Inflammatory macrophage treated with lipopolysaccharide for 1 hour (primary cell): ENCODE data around the gene IRAG1.

Source experiments
- DNase-seq, 2 donors: peaks; one replicate each; pipeline ENCODE4 v3.0.0-alpha.2; 2020 to 2022

The IRAG1 gene, protein sequence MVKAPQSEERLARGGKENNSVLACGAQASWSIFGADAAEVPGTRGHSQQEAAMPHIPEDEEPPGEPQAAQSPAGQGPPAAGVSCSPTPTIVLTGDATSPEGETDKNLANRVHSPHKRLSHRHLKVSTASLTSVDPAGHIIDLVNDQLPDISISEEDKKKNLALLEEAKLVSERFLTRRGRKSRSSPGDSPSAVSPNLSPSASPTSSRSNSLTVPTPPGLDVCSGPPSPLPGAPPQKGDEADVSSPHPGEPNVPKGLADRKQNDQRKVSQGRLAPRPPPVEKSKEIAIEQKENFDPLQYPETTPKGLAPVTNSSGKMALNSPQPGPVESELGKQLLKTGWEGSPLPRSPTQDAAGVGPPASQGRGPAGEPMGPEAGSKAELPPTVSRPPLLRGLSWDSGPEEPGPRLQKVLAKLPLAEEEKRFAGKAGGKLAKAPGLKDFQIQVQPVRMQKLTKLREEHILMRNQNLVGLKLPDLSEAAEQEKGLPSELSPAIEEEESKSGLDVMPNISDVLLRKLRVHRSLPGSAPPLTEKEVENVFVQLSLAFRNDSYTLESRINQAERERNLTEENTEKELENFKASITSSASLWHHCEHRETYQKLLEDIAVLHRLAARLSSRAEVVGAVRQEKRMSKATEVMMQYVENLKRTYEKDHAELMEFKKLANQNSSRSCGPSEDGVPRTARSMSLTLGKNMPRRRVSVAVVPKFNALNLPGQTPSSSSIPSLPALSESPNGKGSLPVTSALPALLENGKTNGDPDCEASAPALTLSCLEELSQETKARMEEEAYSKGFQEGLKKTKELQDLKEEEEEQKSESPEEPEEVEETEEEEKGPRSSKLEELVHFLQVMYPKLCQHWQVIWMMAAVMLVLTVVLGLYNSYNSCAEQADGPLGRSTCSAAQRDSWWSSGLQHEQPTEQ

DNA sequence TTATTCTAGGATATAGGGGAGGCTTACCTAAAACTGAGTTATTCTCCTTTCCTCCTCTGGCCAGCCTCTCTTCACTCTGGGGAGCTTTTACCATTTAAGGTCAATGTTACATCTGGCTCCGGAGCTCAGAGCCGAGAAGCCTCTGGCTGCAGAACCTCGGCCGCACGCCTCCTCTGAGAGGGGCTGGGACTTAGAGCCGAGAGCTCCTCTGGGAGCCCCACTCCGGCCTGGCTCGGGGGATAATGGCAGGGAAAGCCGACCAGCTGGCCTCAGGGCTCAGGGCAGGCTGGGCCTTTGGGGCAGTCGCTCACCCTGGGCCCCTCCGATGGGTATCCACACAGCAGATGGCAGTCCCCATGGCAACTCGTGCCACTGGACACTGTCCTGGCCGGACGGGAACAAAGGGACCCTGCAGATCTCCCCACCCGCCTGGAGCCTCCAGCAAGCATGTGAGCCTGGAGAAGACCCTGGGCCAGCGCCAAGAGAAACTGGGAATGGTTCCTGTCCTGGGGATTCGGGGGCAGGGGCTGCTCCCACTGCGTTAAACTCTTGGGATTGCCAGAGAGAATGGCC lies at the start of gene IRAG1:
Gene IRAG1, minus strand, starts transcription at position 247 of the 573 bp plus-strand sequence. Its CDS starts 153 bp downstream, at position 94.
- DNase-seq: no peak

DNA sequence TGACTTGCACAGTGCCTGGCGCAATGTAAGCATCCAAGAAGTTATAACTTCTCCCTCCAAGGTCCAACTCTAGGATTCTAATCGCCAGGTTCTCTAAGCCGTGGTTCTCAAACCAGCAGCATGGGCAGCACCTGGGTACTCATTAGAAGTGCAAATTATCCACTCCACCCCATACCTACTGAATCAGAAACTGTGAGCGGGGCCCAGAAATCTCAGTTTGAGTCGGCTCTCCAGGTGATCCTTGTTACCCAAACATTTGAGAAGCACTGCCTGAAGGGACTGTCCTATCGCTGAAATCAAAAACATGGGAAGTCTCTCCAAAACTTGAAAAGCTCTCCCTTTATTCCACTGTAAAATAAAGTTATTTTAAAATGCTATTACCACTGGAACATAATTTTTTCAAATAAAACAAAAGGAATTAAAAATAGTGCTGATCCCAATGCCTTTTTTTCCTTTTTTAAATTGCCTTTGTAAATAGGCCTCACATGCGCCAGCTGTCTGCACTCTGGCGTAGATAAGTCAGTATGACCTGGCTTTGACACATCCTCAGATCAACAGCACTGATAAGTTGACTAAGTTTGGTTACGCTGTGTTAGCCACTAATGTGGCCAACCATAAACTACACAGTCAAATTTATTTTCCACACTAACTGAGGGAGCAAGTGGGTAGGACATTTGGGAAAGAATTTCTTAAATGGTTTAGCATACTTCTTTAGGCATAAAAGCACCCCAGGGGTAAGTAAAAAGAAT lies 49.1 kb upstream of the IRAG1 start:
- no peak for DNase-seq

DNA sequence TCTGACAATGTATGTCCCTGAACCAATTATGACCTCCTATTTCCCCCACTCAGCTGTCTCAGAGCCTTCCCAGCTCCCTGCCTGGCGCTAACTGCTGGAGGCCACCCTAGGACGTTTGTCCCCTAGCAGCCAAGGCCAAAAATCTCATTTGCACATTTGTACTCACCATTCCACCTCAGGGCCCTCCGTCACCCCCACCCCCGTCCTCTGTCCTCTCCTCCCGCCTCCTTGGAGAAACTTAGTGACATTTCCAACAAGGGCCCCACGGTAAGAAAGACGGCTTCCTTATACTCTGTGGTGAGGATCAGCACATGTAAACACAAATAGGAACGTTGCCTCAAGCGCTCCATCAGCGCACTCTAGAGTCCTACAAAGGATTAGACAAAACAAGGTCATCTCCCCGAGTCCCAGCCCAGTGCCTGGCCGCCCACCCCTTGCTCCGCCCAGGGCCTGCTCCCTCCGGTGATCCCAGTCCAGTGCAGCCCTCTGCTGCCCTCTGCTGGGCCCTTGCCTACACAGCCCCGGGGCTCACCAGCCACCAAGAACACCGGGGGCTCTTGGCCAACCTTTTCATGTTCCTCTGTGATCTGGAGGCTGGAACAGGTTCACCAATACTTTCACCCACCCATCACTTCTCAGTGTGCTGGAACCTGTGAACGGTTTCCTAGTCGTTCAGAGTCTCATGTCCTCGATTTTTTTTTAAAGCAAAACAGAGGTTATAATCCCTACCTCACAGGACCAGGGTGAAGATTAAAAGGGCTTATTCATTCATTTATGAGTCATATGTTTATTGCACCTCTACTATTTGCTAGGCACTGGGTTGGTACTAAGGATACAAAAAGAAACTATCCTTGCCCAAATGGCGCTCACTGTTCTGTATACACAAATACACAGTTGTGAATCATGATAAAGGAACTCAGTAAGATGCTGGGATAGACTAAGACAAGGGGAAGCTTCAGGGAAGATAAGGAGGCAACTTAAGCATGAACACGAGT lies 42.2 kb upstream of the IRAG1 start:
- DNase-seq: peak; percentile 94 to 95

DNA sequence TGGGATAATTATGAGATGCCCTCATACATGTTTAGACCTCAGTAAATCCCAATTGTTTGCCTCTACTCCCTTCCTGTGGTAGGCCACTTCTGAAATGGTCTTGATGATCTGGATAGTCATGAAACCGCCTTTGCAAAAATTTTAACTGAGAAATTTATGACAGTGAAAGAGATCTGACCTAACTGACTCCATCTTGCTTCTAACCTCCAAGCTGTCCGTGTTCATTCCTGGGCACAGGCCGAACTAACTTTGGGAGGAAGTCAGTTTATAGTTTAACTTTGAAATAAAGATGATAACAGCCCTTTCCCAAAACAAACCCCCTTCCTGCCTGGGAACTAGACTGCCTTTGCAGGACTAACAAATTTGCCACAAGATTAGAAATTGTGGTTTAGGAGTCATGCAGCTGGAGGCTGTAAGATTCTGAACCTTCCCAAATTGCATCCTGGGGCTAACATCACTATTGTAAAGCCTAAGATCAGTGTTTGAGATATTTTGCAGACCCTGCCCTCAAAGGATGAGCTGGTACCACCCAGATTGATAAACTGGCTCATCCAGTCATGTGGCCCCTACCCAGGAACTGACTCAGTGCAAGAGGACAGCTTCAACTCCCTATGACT lies 37.6 kb upstream of the IRAG1 start:
- DNase-seq: no peak

DNA sequence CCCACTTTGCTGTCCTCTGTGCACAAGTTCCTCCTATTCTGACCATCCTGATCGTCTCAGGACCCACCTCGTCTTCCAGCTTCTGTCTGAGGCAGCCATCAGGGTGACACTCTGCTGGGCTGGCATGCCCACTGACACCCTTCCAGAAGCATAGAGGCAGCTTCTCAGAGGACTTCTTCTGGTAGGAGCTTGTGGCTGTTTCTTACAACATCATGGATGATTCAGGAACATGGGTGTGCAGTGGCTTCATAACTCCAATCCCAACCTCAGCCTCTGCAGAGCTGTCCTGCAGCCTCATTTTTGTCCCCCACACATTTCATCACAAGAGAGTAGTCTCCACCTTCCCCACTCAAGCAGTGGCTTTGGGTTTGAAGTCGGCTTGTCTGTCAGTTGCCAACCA lies 36.6 kb upstream of the IRAG1 start:
- DNase-seq: peak; percentile 73 to 94

DNA sequence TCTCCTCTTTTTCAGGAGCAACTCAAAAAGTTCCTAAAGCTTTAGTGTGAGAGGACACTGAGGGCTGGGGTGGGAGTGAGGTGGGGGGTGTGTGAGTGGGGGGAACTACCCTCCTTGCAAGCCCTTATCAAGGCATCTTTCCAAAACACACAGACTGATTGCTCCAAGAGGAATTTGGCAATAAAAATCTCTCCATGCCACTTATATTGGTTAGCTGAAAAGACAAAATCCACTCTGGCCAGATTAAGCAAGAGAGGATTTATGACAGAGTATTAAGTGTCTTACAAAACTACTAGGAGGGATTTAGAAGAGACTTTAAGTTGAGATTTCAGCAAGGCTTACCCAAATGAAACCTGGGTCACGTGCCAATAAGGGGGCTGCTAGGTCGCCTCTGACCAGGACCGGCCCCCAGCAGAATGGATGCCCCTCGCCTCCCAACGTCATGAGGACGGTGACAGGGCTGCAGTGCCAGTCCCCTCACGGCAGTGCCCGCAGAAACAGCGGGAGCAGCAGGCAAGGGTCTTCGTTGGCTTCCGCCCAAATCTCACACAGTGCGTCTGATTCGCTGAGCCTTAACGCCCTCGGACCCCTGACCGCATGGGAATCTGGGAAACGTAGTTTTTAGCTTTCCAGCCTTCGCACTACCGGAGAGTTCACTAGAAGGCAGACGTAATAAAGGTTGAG lies 35.4 kb upstream of the IRAG1 start:
- DNase-seq: no peak

DNA sequence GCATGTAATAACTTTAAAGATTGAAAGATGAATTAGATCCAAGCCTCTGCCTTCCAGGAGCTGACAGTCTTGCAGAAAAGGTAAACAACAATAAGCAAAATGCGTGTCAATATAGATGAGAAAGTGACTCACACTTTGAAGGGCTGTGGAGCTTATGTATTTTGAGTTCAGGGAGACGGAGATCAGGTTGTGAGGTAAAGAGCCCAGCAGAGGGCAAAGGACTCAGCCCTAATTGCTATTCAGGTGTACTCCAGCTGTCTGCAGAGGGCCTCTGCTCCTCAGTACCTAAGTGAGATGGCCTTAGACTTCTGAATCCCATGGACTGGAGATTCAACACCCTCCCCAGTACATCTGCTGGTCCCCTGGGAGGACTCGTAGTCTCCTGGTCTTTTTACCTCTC lies 34.6 kb upstream of the IRAG1 start:
- DNase-seq: no peak

DNA sequence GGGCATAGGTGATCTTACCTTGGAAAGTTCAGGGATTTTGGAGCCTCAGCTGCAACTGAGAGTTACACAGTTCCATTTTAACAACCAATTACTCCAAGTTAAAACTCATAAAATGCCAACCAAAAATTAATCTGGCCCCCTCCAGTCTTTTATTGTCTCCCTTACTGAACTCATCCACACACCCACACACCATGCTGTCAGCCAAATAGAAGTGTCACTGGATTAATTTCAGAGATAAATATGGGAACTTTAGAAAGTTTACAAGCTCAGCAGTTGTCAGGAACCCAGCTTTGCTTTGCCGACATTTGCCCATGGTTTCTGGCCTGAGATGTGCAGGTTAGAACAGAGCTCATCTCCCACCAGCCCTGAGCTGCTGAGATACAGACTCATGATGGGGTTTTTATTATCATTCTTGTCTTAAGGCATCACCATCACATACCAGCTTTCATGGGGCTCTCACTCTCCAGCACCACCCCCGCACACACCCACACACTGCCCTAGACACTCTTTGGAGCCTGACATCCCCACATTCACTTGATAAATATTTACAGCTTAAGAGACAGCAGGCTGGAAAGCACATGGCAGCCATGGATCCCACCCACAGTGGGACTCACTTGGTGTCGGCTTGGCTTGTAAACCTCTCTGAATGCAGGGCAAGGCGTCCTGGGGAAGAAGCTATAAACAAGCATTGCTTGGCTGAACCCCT lies 33.7 kb upstream of the IRAG1 start:
- DNase-seq: peak in 1 of 2 donors; percentile 45

DNA sequence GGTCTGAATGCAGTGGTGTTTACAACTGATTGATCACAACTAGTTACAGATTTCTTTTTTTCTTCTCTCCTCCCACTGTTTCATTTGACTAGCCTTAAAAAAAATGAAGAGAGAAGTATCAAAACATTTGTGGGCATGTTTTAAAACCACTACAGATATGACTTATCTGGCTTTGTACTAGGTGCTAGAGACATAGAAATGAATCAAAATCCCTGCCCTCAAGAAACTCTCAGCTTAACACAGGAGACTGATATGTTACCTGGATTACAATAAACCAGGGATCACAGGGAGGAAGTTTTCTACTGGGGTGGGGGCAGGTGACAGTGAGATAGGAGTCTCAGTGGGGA lies 32.3 kb upstream of the IRAG1 start:
- no peak for DNase-seq

DNA sequence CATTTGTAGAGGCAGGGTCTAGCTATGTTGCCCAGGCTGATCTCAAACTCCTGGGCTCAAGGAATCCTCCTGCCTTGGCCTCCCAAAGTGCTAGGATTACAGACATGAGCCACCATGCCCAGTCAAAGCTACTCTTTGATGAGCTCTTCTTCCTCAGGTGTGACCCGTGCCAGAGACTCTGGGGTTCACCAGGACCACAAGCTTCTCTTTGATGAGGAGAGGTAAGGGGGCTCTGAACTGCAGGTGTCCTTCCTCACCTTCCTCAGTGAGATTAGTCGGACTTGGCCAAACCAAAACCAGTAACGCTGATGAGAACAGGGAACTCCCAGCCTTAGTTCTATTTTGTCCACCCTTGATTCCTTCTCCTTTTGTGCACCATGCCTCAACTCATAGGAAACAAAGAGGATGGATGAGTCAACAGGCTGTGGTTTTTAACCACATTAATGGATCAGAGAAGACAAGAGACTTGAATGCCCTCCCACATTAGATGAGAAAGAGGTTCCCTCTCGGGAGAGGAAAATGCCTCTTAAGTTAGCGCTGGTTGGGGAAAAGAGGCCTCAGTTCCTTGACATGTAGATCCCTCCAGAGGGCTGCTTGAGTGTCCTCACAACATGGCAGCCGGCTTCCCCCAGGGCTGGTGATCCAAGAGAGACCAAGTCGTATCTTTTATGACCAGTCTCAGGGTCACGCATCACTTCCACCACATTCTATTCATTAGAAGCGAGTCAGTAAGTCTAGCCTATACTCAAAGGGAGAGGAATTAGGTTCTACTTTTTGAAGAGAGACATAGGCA lies 31.8 kb upstream of the IRAG1 start:
- DNase-seq: peak; percentile 93 to 96

DNA sequence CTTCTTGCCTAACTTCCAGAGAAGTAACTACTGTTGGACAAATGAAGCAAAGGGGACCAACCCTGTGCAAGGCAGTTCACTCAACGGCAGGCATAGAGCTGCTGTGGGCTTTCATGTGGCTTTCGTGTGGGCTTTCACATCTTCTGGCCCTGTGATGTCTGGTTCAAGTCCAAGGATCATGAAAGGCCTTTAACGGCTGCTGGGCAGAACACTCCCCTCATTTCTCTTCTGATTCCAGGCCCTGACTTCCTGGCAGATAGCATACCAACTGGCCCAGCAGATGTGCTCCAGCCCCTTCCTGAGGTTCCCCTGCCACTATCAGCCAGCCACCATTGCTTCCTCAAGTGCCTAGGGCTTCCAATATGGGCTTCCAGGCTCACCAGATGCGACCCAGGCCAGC lies 28.8 kb upstream of the IRAG1 start:
- DNase-seq: no peak

DNA sequence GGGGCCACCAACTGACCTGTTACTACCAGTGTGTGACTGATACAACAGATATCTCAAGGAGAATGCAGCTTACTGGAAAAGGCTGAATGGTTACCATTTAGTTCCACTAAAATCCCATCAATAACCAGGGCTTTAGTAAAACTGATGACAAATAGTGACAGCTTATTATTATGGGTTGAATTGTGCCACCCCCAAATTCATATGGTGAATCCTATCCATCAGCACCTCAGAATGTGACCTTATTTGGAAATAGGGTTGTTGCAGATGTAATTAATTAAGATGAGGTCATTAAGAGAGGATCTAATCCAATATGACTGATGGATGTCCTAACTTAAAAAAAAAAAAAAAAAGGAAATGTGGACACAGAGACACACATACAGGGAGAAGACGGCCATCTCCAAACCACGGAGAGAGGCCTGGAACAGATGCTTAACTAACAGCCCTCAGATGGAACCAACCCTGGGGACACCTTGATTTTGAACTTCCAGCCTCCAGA lies 27.4 kb upstream of the IRAG1 start:
- no peak for DNase-seq

DNA sequence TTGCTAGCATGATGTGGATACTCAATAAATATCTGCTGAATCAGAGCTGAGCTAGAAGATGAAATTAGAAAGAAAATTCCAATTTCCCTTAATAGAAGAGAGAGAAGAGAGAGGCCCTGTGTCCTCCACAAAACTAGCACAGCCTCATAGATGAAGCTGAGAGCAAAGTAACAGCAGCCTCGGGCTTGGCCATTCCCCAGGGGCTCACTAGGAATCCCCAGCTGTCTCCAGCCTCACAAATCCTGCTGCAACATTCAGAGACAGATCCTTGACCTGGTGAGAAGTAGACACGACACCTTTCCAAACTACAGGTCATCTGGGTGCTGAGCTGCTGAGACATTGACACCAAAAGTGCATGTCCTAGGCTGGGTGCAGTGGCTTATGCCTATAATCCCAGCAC lies 26.1 kb upstream of the IRAG1 start:
- no peak for DNase-seq

DNA sequence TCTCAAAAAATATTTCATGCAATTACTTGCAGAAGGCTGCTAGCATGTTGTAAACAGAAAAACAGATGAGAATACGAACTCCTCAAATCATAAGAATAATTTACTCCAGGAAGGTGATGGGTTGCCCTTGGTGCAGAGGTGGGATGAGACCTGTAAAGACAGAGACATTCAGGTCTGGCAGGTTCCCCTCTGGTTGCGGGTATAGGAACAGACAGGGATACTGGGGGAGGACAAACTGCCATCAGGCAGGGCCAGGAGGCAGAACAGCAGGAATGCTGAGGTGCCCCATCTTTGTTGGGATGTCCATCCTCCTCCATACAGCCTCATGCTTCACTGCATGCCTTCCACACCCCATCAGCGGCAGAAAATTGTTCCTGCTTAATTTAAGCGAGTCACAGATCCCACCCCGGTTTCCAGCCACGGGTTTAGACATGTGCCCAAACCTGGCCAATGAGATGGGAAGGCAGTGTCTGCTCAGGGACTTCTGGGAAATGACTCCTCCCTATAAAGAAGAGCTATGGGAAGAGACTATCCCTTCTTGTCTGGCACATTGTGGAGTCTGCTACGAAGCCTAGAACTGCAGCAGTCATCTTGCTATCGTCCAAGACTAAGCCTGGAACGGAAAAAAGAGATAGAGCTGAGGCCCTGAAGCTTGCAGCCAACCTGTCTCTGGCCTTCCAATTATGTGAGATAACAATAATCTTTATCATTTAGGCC lies 23.1 kb upstream of the IRAG1 start:
- DNase-seq: no peak

DNA sequence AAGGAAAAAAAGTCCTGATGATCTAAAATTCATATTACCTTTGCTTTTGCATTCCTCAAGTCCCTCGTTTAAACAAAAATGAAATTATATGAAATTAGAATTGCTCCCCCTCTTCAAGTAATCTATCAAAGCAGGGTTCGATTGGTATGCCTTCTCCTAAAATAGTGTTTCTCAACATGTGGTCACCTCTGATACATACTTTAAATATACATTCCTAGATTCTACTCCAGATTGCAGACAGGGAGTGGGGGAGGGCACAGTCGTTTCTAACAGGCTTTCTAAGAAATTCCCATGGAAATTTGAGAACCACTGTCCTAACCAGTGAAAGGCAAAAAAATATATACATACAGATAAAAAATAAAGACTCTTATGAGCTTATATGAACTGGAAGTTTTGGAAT lies 22.6 kb upstream of the IRAG1 start:
- DNase-seq: no peak

DNA sequence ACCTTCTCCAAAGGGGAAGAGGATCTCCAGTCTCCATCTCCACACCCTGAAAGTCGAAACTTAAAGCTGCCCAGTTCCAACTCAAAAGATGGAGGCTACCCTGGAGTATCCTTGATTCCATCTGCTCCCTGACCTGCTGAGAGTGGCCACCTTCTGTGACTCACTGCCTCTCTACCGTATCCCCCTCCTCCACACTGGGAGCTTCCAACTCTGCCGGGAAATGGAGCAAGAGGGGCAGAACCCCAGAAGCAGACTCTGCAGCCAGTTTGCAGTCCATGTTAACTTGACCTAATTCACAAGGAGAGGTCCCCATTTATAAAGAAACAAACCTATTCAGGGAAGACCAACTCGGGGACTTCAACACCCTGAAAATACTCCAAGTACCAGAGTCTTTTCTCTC lies 22.0 kb upstream of the IRAG1 start:
- DNase-seq: no peak

DNA sequence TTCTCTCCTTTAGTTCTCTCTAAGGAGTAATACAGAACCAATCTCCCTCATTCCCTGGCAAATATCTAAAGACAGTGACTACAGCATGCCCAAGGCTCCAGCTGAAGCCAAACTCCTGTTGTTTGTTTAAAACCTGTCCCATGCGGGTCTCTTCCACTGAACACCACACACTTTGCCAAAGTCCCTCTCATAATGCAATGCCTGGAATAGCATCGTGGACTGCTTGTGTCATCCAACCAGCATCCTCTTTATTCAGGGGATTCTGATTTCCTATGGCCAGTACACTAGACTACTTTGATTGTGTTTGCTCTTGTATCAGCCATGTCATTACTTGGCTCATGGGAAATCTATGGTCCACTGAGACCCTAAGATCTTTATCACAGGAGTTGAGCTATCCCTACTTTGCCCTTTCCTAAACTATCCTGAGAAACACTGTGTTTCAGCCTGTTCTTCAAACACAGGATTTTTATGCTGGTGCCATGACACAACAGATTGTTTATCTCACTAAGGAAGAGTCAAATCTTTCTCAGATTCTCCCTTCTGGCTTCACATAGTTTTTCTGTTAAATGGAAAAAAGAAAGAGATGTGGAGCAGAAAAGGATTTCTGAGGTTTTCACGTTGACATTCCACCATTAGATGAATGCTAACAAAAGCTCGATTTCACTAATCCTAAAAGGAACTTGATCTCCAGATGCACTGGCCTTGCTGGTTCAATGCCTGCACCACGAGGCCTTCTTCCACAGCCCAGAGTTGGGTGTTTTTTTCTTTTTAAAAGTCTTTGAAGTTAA lies 15.9 kb upstream of the IRAG1 start:
- no peak for DNase-seq
